ENCODE data around the gene ANKRD33. TPM values are rescaled to one million over a fixed set of nuclear protein-coding genes. Genes with fewer than 3 reads are reported as not detected.

Gene ANKRD33
- total RNA-seq, 4 donors from 2014 or later: 0.60 to 0.66 TPM; not detected in 2

DNA sequence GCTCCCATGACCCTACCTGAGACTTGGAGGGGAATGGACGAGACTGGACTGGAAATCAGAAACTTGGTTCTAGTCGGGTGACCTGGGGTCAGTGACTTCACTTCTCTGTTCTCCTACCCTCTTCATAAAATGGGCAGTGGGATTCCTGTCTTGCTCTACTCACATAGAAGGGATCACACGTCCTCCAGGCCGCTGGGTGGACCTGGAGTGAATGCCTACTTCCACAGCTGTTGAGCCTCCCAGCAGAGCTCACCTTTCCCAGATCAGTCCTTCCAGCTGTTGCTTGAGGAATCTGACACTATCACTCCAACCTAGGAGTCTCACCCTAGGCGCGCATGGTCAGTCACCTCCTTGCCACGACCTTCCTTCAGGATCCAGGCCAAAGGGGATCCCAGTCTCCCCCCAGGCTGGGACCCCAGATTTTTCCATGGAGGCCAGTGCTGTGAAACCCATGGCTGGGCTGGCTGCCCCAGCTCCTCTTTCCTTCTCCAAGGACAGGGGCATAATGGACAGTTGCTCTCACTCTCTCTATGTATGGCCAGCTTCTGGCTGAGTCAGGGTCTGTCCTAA, 20.0 kb downstream of the ANKRD33 start:
- Histone ChIP-seq H3K4me3 (peak overlapping the region; percentile 37 to 63 (median 49)), H3K27ac (peak overlapping the region; percentile 79 to 93 (median 89)), H3K9me3 (no peaks in the 10 kb centered on the region), H3K4me1 (peaks cover 0 to 88% (median 35%) of the 10 kb centered on the region in 4 donors), H3K36me3 (no peaks in the 10 kb centered on the region), H3K27me3 (peaks cover 0 to 15% of the 10 kb centered on the region in 2 donors)
- peak in 1 of 2 donors; percentile 9 for DNase-seq (ENCODE audit: low spot score in 2 of 2)
- WGBS, 2 donors: 56 to 73% methylated on average over 7 of the region's 7 CpGs
- TF ChIP-seq EP300 (IDR thresholded peaks at IDR 0.05) (no peak), POLR2A (IDR thresholded peaks at IDR 0.05) (no peak)
- TF ChIP-seq, protein P1, sequence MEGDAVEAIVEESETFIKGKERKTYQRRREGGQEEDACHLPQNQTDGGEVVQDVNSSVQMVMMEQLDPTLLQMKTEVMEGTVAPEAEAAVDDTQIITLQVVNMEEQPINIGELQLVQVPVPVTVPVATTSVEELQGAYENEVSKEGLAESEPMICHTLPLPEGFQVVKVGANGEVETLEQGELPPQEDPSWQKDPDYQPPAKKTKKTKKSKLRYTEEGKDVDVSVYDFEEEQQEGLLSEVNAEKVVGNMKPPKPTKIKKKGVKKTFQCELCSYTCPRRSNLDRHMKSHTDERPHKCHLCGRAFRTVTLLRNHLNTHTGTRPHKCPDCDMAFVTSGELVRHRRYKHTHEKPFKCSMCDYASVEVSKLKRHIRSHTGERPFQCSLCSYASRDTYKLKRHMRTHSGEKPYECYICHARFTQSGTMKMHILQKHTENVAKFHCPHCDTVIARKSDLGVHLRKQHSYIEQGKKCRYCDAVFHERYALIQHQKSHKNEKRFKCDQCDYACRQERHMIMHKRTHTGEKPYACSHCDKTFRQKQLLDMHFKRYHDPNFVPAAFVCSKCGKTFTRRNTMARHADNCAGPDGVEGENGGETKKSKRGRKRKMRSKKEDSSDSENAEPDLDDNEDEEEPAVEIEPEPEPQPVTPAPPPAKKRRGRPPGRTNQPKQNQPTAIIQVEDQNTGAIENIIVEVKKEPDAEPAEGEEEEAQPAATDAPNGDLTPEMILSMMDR (IDR thresholded peaks at IDR 0.05): no peak

DNA sequence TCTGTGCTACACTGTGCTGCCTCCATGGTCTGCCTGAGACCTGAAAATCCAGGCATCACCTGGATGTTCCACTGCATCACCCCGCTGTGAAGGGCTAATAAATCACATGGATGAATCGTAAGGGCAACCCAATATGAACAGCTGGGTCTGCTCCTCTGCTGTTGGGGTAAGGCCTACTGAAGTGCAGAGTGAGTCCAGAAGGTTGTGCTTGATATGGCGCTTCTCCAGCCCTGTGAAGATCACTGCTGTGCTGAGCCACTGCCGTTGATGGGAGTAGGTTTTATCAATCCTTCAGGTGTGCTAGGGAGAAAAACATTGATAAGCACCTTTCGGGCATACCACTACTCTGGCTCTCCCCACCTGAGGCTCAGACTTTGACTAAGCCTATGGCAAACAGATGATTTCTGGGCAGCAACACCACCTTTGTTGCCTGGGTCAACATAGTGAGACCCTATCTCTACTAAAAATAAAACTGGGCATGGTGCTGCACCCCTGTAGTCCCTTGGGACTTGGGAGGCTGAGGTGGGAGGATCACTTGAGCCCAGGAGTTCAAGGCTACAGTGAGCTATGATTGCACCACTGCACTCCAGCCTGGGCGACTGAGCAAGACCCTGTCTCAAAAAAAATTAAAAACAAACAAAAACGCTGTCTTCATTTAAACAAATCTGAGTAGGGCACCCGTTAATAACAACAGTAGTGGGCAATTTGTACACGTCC, 21.1 kb downstream of the ANKRD33 start:
- peak overlapping the region in 2 of 4 donors; percentile 67 to 72 for H3K27ac ChIP-seq

GRCh38 chr12:51910168-51910567, 22.3 kb downstream of the ANKRD33 start:
- Histone ChIP-seq H3K27ac (peak overlapping the region in 3 of 4 donors; percentile 45 to 72 (median 67)), H3K27me3 (peaks cover 0 to 15% of the 10 kb centered on the region in 2 donors), H3K4me1 (peaks cover 0 to 95% (median 30%) of the 10 kb centered on the region in 4 donors), H3K9me3 (no peaks in the 10 kb centered on the region), H3K36me3 (peaks cover 0 to 3% (median 0%) of the 10 kb centered on the region in 3 donors), H3K4me3 (no peak overlapping the region)
- 61 to 65% methylated on average over 6 of the region's 6 CpGs for WGBS, 2 donors
- no peak for DNase-seq (ENCODE audit: low spot score in 2 of 2)
- TF ChIP-seq, protein P1 (IDR thresholded peaks at IDR 0.05): no peak
- TF ChIP-seq EP300 (IDR thresholded peaks at IDR 0.05): no peak
- no peak for TF ChIP-seq POLR2A (IDR thresholded peaks at IDR 0.05)

More for the DNA sequence above, 21.1 kb downstream of the ANKRD33 start:
- H3K9me3 ChIP-seq: no peaks in the 10 kb centered on the region
- DNase-seq (ENCODE audit: low spot score in 2 of 2): peak in 1 of 2 donors; percentile 5
- H3K27me3 ChIP-seq: peaks cover 0 to 15% of the 10 kb centered on the region in 2 donors
- H3K4me3 ChIP-seq: no peak overlapping the region
- TF ChIP-seq EP300 (IDR thresholded peaks at IDR 0.05): no peak
- TF ChIP-seq, protein P1 (IDR thresholded peaks at IDR 0.05): no peak
- TF ChIP-seq POLR2A (IDR thresholded peaks at IDR 0.05): no peak
- peaks cover 0 to 99% (median 39%) of the 10 kb centered on the region in 4 donors for H3K4me1 ChIP-seq
- H3K36me3 ChIP-seq: no peaks in the 10 kb centered on the region
- 81 to 87% methylated on average over 8 to 9 of the region's 9 CpGs for WGBS, 2 donors

DNA sequence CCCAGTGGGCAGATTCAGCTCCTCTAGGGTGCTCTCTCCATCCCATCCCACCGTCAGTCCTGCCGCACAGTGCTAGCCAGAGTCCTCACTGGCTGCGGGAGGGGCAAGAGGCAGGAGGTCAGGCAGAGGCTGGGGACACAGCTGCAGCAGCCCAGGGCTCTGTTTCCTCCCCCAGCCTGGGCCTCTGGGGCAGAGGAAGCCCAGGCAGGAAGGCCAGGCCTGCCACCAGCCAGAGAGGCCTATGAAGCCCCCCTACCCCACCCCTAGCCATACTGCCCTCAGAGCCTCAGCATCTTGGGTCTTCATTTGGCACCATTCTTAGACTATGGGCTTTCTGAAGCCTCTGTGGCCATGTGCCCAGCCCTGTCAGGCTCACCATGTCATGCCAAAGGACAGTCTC, 22.8 kb downstream of the ANKRD33 start:
- no peak for DNase-seq (ENCODE audit: low spot score in 2 of 2)
- no peaks in the 10 kb centered on the region for H3K9me3 ChIP-seq
- no peak overlapping the region for H3K4me3 ChIP-seq
- H3K27ac ChIP-seq: peak overlapping the region in 3 of 4 donors; percentile 45 to 72 (median 67)
- peaks cover 0 to 9% (median 0%) of the 10 kb centered on the region in 3 donors for H3K36me3 ChIP-seq
- WGBS, 2 donors: 42 to 67% methylated on average over 3 of the region's 3 CpGs
- H3K27me3 ChIP-seq: peaks cover 0 to 15% of the 10 kb centered on the region in 2 donors
- TF ChIP-seq, protein P1 (IDR thresholded peaks at IDR 0.05): no peak
- TF ChIP-seq POLR2A (IDR thresholded peaks at IDR 0.05) (no peak), EP300 (IDR thresholded peaks at IDR 0.05) (no peak)
- peaks cover 0 to 95% (median 26%) of the 10 kb centered on the region in 4 donors for H3K4me1 ChIP-seq

GRCh38 chr12:51911307-51911706, 23.4 kb downstream of the ANKRD33 start:
- DNase-seq (ENCODE audit: low spot score in 2 of 2): no peak
- Histone ChIP-seq H3K9me3 (no peaks in the 10 kb centered on the region), H3K27ac (peak overlapping the region in 3 of 4 donors; percentile 45 to 72 (median 67)), H3K4me3 (no peak overlapping the region), H3K27me3 (peaks cover 0 to 15% of the 10 kb centered on the region in 2 donors), H3K36me3 (peaks cover 0 to 14% (median 0%) of the 10 kb centered on the region in 3 donors), H3K4me1 (peaks cover 0 to 90% (median 25%) of the 10 kb centered on the region in 4 donors)
- WGBS, 2 donors: 72 to 73% methylated on average over 5 to 6 of the region's 6 CpGs
- TF ChIP-seq EP300 (IDR thresholded peaks at IDR 0.05) (no peak), POLR2A (IDR thresholded peaks at IDR 0.05) (no peak)
- TF ChIP-seq, protein P1 (IDR thresholded peaks at IDR 0.05): no peak

Measured in tibial nerve (tissue), 4 donors.